HEK293T (cell line): ENCODE data around the gene EGFL8.

Experiments
- ARNT ChIP-seq: fragments of 450-650 bp; IDR thresholded peaks from 2 replicates; pipeline ENCODE4 v1.6.1; 2017; ENCODE audit warnings: mild to moderate bottlenecking
- BHLHE40 ChIP-seq: fragments of 450-650 bp; IDR thresholded peaks from 2 replicates; pipeline ENCODE4 v1.6.1; 2016; ENCODE audit warnings: mild to moderate bottlenecking, moderate library complexity, borderline replicate concordance
- ELF4 ChIP-seq: fragments of 450-650 bp; IDR thresholded peaks from 2 replicates; pipeline ENCODE4 v1.6.1; 2017; ENCODE audit warnings: antibody characterized with exemption
- FOXM1 ChIP-seq: fragments of 450-650 bp; IDR thresholded peaks from 2 replicates; pipeline ENCODE4 v1.6.1; 2017; ENCODE audit warnings: mild to moderate bottlenecking, borderline replicate concordance
- HDGF ChIP-seq: fragments of 450-650 bp; IDR thresholded peaks from 2 replicates; pipeline ENCODE4 v1.6.1; 2017; ENCODE audit warnings: antibody characterized with exemption, borderline replicate concordance
- LEF1 ChIP-seq: fragments of 450-650 bp; IDR thresholded peaks from 2 replicates; pipeline ENCODE4 v1.6.1; 2017; ENCODE audit warnings: mild to moderate bottlenecking, borderline replicate concordance
- PKNOX1 ChIP-seq: fragments of 450-650 bp; IDR thresholded peaks from 2 replicates; pipeline ENCODE4 v1.6.1; 2016
- TARDBP ChIP-seq: fragments of 450-650 bp; IDR thresholded peaks from 2 replicates; pipeline ENCODE4 v1.6.1; 2016
- ZNF384 ChIP-seq: fragments of 450-650 bp; IDR thresholded peaks from 2 replicates; pipeline ENCODE4 v1.6.1; 2016

- TF ChIP-seq LEF1 (no peak), ELF4 (no peak), FOXM1 (no peak), ARNT (no peak), BHLHE40 (no peak), PKNOX1 (no peak), TARDBP (no peak), ZNF384 (no peak), HDGF (no peak)
Observed at GRCh38 chr6:32208996-32209395, 44.6 kb downstream of the EGFL8 start.
